Muscle of back (tissue), 11 donors: Measurements from ENCODE around the gene MRPL23. TPM values are rescaled to one million over a fixed set of nuclear protein-coding genes. Genes with fewer than 3 reads are reported as not detected.

Experiments used
- DNase-seq, 3 donors: peaks; one replicate each; pipeline versions ENCODE4 v3.0.0 to v3.0.0-alpha.2; 2013
- polyA plus RNA-seq, 10 donors: library from polyadenylated mRNA; unstranded; fragments of 120-200 nt; gene quantifications; one replicate each; pipeline ENCODE4 v1.2.1, GENCODE V29; 2013; ENCODE audit not compliant: insufficient read length in 10 of 10

The MRPL23 gene
- polyA plus RNA-seq, 10 donors: 57.6 to 94.8 (median 82.0) TPM

DNA sequence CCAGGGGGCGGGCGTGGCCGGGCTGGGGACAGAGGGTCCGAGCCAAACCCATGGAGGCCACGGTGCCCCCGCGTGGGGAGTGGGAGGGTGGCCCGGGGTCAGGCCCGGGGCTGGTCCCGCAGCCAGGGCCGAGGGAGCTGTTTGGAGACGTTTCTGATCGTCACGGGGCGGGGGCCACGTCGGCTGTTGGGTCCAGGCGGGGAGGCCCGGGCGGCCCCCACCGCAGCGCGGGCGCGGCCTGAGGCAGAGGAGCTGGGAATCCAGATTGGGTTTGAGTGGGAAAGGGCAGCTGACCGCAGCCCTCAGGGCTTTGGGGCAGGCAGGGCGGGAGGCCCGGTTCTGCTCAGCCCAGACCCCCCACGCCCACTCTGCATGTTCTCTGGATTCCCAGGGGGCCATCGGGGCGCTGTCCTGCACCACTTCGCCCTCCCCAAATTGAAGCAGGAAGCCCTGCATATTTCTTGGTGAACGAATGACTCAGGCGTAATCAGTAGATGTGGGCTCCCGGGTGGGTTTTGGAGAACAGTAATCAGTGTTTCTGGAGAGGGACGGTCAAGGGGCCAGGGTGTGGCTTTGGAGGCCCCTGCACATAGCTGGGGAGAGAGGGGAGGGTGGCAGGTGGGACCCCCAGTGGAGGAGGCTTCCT lies 583 bp downstream of the MRPL23 start:
- no peak for DNase-seq

DNA sequence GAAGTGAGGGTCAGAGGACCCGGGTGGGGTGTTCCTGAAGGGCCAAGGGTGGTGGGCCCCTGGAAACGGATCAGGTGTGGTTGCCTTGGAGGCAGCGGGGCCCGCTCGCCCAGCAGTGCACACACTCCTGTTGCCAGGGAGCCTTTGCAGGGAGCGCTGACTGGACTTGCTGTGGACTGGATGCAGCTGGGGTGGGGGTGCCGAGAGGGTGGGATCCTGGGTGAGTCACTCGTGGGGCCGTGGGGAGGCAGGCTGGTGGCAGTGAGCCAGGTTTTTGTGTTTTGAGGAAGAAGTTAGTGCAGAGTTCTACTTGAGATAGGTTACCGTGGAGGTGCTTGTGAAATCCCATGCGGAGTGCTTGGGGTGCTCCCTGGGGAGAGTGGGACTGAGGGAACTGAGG lies 1.3 kb downstream of the MRPL23 start:
- DNase-seq: no peak

- no peak for DNase-seq
These were observed 2.2 kb downstream of the MRPL23 start for GRCh38 chr11:1949302-1949701.

GRCh38 chr11:1949922-1950321 lies 2.8 kb downstream of the MRPL23 start:
- DNase-seq: no peak

DNA sequence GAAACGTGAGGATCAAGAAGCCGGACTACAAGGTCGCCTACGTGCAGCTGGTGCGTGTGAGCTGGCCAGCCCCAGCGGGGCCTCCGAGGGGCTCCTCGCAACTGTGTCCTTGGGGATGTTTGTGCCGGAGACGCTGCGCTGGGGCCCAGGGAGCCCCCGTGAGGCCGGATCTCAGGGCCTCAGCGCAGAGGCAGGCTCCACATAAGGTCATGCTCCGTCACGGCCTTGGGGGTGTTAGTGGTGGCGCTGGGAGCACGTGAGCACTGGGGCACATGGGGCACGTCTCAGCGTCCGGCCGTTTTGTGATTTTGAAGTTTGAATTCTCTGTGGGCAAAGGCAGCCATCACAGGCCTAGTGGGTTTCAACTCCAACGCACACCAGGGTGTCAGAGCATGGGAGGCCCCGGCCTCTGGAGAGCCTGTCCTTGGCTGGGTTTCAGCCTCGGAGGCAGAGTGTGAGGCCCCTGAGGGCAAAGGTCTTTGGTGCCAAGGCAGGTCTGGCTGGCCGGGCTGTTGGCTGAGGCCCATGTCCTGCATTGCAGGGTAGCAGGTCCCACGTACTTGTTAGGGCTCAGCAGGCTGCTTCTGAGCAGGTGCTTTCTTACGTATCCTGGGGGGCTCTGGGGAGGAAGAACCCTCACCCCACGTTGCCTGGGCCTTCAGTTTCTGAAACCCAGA lies 5.8 kb downstream of the MRPL23 start:
- no peak for DNase-seq

DNA sequence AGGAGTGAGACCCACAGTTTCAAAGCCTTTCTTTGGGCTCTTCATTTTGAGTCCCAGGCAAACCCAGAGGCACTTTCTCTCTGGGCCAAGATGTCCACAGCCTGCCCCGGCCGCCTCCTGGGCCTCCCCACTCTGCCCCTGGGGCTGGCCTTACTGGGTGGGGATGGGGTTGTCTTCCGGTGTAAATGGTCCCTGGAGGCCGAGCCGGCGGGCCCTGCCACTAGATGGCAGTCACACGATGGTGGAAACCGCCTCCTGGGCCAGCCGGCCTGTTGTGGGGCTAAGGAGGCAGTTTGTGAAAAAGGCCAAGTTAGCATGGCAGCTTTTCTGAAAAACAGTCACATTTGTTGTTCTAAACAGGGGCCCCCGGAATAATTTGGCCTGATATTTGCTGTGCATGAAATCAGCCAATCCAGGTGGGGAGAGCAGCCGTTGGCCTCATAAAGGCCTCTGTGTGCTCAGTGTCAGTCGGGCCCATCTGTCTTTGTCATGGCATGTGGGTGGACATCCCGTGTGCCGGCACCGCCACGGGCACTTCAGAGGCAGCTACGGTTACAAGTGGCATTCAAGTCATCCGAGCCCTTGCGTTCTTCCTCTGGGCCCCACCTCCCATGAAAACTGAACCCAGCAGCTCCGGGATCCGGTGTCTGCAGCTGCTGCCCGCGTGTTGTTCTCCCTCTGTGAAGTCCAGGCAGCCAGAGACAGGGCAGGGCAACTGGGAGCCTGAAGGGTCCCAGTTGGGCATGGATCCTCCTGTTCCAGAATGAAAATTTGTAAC lies 6.5 kb downstream of the MRPL23 start:
- DNase-seq: no peak

GRCh38 chr11:1958367-1958766 lies 11.2 kb downstream of the MRPL23 start:
- no peak for DNase-seq

GRCh38 chr11:1959786-1960185 lies 12.7 kb downstream of the MRPL23 start:
- DNase-seq: no peak

DNA sequence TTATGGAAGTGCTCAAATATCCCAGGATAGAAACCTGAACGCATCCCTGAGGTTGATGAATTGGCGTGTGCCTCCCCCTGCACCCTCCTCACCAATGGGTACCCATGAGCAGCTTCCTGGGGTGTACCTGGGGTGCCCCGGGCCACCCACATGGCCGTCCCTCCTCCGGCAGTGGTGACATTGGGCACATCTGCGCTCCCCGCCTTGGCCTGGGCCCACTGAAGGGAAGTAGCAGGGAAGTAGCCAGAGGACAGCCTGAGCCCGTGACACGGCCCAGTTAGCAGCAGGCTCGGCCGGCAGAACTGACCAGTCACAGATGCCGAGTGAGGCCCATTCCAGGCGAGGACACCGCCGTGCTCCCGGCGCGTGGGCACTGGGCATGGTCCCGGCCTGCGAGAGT lies 16.7 kb downstream of the MRPL23 start:
- no peak for DNase-seq

DNA sequence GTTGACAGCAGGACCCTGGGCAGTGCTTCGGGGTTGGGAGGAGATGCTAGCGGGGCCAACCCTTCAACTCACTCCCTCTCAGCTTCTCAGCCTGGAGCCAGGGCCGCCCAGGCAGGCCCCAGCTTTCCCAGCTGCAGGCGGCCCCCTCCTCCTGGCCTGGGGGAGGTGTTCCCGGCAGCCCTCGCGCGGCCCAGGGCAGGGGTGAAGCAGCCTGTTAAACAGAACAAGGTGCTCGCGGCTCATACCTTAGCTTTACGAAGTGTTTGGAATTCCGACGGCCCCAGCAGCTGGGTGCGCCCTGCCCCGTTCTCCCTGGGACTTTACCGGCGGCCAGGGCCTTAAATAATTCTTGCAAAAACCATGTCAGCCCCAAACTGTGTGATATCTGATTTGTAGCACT lies 17.2 kb downstream of the MRPL23 start:
- DNase-seq: no peak

DNA sequence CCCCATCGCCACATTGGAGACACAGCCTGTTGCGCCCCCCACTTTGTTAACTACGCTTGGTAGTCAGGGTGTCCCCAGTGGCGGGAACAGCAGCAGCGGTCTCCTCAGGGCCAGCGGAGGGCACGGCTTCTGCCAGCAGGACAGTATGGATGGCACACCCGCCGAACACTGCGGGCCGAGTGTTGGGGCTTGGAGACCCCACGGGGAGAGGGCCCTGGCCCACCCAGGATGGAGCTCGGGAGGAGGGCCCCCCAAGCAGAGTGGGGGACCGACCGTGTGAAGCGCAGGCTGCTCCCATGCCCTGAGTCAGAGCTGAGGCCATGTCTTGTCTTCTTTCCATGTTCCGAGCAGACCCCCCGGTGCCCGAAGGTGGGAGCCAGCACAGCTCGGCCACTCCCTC lies 17.8 kb downstream of the MRPL23 start:
- DNase-seq: no peak

- no peak for DNase-seq
These were observed 19.4 kb downstream of the MRPL23 start for GRCh38 chr11:1966531-1966930.

DNA sequence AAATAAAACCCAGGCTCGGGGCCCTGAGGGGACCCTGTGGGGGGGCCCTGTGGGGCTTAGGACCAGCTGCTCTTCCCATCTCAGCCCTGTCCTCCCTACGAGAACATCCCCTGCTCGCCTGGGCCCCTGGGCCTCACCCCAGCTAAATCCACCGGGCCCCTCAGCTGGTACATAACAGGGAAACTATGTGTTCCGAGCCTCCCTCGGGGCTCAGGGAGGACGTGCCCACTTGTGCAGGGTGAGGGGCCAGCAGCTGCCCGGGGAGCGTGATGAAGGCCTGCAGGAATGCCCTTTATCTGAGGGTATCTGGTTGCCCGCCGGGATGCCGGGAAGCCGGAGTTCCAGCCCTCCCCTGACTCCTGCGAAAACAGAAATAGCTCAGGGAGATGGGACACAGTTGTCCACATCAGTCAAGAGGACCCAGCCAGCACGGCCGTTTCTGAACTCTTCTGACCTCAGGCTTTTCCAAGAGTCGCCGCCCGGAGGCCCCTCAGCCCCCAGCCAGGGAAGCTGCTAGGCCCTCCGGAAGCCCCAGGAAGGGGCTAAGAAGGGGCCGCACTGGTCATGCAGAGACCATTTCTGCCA lies 20.6 kb downstream of the MRPL23 start:
- DNase-seq: no peak

DNA sequence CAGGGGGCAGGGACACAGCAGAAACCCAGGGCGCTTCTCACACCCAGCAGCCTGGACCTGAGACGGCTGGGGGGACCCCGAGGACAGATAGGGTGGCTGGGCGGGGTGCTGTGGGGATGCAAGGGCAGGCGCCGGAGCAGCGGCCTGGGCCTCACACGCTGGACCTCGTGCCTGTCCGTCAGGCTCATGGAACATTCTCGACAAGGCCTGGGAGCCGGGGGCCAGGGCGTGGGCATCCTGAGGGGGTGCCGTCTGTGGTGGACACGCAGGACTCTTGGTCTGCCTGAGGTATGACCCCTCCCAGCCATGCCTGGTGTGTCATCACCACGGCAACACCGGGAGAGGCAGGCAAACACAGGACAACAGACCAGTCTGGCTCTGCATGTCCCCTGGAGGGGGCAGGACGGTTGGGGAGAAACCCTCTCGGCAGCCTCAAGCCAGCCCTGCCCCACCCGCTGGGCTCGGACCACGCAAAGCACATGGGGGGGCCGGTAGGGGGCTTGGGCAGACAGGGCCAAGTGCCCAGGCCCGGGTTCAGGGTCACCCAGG lies 21.4 kb downstream of the MRPL23 start:
- DNase-seq: no peak

DNA sequence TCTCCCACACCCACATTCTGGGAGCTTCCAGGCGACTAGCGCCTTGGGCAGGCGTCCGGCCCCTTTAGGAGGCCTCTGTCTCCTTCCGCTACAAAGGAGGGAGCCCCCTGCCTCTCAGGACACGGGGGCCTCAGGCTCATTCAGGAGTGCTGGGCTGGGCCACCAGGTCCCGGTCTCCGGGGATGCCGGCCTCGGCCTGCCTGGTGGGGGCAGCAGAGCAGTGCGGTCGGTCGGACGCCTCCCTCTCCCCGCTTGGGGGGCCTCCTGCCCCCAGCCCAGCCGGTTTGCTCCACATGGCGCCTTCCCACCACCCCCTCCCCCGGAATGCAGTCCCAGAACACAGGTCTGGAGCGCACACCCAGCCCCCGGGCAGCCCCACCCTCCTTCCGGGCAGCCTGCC lies 21.9 kb downstream of the MRPL23 start:
- DNase-seq: no peak

DNA sequence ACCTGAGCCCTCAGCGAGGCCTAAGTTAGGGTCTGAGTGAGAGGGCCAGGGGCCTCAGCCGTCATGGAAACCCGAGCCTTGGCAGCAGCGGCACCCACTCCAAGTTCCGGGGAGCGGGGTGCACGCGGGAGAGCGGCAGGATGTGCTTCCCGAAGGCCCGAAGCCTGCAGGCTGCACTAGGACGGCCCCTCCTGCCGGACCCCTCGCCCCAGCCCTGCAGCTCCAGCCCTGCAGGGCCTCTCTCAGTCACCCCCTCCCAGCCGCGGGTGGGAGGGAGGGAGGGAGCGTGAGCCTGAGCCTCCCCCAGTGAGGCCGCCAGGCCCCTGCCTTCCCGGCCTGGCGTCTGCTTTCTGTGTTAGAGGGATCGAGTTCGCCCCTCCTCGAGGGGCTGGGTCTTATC lies 22.6 kb downstream of the MRPL23 start:
- no peak for DNase-seq

- peak in 1 of 3 donors; percentile 22 for DNase-seq
These were observed 23.8 kb downstream of the MRPL23 start for GRCh38 chr11:1970956-1971355.

DNA sequence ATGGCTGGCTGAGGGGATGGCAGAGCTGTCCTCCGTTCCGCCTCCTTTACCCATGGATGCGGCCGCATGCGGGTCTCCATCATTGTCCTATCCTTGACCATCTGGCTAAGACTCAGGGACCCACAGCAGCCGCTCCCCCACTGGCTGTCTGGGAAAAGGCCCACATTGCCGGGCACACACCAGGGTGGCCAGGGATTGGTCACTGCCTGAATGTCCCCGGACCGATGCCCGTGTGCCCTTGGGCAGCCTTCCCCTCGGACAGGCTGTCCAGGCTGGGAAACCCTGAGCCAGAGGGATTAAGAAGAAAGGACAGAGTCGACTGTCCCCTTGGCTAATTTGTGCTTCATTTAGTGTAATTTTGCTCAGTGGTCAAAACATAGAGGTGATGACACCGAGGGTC lies 28.1 kb downstream of the MRPL23 start:
- no peak for DNase-seq

- DNase-seq: no peak
These were observed 31.8 kb downstream of the MRPL23 start for GRCh38 chr11:1978720-1979473.

- DNase-seq: no peak
These were observed 32.5 kb downstream of the MRPL23 start for GRCh38 chr11:1979607-1980006.

DNA sequence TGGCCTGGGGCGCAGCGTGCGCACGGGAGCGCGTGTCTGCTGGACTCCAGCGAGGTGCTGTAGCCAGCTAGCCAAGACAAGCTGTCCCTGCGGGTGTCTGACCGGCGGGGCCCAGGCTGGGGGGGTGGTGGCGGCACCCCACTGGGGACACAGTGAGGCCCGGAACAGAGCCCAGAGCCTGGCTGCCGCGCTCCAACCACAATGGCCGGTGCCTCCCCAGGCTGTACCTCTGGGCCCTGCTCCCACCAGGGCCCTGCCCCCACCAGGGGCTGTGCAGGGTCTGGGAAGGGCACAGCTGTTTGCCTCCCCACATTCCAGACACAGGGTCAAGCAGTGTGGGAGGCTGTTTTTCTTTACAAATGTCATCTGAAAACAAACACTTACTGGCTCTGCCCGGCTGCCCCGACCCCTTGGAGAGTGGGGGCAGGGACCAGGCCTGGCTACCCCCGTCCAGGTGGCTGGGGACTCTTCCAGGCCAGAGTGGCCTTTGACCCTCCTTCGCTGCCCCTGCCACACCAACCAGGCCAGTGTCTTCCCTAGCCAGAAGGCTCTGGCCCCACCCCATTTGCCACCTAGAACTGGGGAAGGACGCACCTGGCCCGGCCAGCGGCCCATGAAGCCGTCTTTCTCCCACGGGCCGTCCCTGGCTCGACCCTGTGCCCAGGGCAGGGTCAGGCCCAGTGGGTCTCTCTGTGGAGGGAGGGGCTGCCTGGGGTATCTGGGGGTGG lies 35.9 kb downstream of the MRPL23 start:
- no peak for DNase-seq
